HepG2 (cell line): Measurements from ENCODE around the gene ABCC8. TPM values are rescaled to one million over a fixed set of nuclear protein-coding genes. Genes with fewer than 3 reads are reported as not detected.

Experiments used
- CCDC6 ChIP-seq: sonication (generic); formaldehyde crosslinking; IDR thresholded peaks from 2 replicates; pipeline ENCODE4 v1.8.1; 2022; ENCODE audit warnings: mild to moderate bottlenecking, missing genetic modification reagents, moderate library complexity
- DMAP1 ChIP-seq: IDR thresholded peaks from 2 replicates; pipeline ENCODE4 v1.6.1; 2016
- HDAC1 ChIP-seq: sonication (generic); formaldehyde crosslinking; IDR thresholded peaks from 2 replicates; pipeline ENCODE4 v1.5.1; 2020; ENCODE audit warnings: mild to moderate bottlenecking, missing genetic modification reagents
- HHEX ChIP-seq: IDR thresholded peaks from 2 replicates; pipeline ENCODE4 v1.6.1; 2016; ENCODE audit warnings: control low read depth
- HNRNPUL1 ChIP-seq: fragments of 200-400 bp; formaldehyde crosslinking; IDR thresholded peaks from 2 replicates; pipeline ENCODE4 v1.6.1; 2017; ENCODE audit warnings: low read depth, mild to moderate bottlenecking, low read length, moderate library complexity
- IKZF1 ChIP-seq: fragments of 450-650 bp; IDR thresholded peaks from 2 replicates; pipeline ENCODE4 v1.7.1; 2016
- KDM4B ChIP-seq: sonication (generic); formaldehyde crosslinking; IDR thresholded peaks from 2 replicates; pipeline ENCODE4 v1.4.0; 2020; ENCODE audit warnings: missing genetic modification reagents
- KLF15 ChIP-seq: sonication (generic); formaldehyde crosslinking; IDR thresholded peaks from 2 replicates; pipeline ENCODE4 v1.8.1; 2023; ENCODE audit warnings: borderline replicate concordance, mild to moderate bottlenecking, inconsistent platforms, missing genetic modification reagents, mixed read lengths
- KLF16 ChIP-seq, 2 experiments: sonication (generic) in 1 of 2; formaldehyde crosslinking in 1 of 2; IDR thresholded peaks; 2 replicates each; pipeline versions ENCODE4 v1.6.1 to v1.8.0; 2016 to 2023; ENCODE audit warnings: missing genetic modification reagents in 2 of 2, missing compliant biosample characterization in 1 of 2
- MED1 ChIP-seq: sonication (generic); formaldehyde crosslinking; IDR thresholded peaks from 2 replicates; pipeline ENCODE4 v1.4.0; 2020; ENCODE audit warnings: missing genetic modification reagents
- MED13 ChIP-seq: sonication (generic); formaldehyde crosslinking; IDR thresholded peaks from 2 replicates; pipeline ENCODE4 v1.5.0; 2020; ENCODE audit warnings: missing genetic modification reagents
- MED8 ChIP-seq: sonication (generic); formaldehyde crosslinking; IDR thresholded peaks from 2 replicates; pipeline ENCODE4 v1.8.1; 2023; ENCODE audit warnings: mild to moderate bottlenecking, missing genetic modification reagents; ENCODE audit not compliant: insufficient replicate concordance
- PITX1 ChIP-seq: sonication (generic); formaldehyde crosslinking; IDR thresholded peaks from 2 replicates; pipeline ENCODE4 v1.5.1; 2020; ENCODE audit warnings: mild to moderate bottlenecking, missing genetic modification reagents
- RBM39 ChIP-seq: fragments of 200-400 bp; formaldehyde crosslinking; IDR thresholded peaks from one replicate; pipeline ENCODE4 v1.6.1; 2018; ENCODE audit warnings: antibody characterized with exemption, mild to moderate bottlenecking, low read depth, low read length; ENCODE audit not compliant: poor library complexity, severe bottlenecking
- RFXANK ChIP-seq: IDR thresholded peaks from 2 replicates; pipeline ENCODE4 v1.6.1; 2016
- RXRA ChIP-seq: sonication (generic); formaldehyde crosslinking; IDR thresholded peaks from 2 replicates; pipeline ENCODE4 v1.5.1; 2020; ENCODE audit warnings: missing genetic modification reagents
- SP1 ChIP-seq, 2 experiments: fragments of 450-650 bp in 1 of 2; sonication (generic) in 1 of 2; formaldehyde crosslinking in 1 of 2; IDR thresholded peaks; 2 replicates each; pipeline versions ENCODE4 v1.4.0 to v1.6.1; 2016 to 2020; ENCODE audit warnings: missing genetic modification reagents in 1 of 2
- ZFP36L2 ChIP-seq: sonication (generic); formaldehyde crosslinking; IDR thresholded peaks from 2 replicates; pipeline ENCODE4 v1.4.0; 2020; ENCODE audit warnings: missing genetic modification reagents
- ZKSCAN1 ChIP-seq: fragments of 150-350 bp; IDR thresholded peaks from 2 replicates; pipeline ENCODE4 v1.6.1; 2014; ENCODE audit warnings: low read length
- ZNF367 ChIP-seq: sonication (generic); formaldehyde crosslinking; IDR thresholded peaks from 2 replicates; pipeline ENCODE4 v1.4.0; 2020; ENCODE audit warnings: missing genetic modification reagents, borderline replicate concordance
- ZNF781 ChIP-seq: sonication (generic); formaldehyde crosslinking; IDR thresholded peaks from 2 replicates; pipeline ENCODE4 v1.5.1; 2020; ENCODE audit warnings: borderline replicate concordance, mild to moderate bottlenecking, missing genetic modification reagents; ENCODE audit errors: not compliant biosample characterization
- polyA plus RNA-seq, 8 experiments: library from polyadenylated mRNA; depleted of rRNA in 3 of 8; stranded (reverse) in 7 of 8; unstranded in 1 of 8; fragments of >200 nt; fragmentation: Illumina TruSeq in 4 of 8; extraction: Trizol in 4 of 8; gene quantifications; 2 replicates each; pipeline versions ENCODE4 v1.2.1 to v1.2.3, GENCODE V29; 2011 to 2016; ENCODE audit warnings: low read depth in 4 of 8, missing spikeins in 1 of 8, mixed read lengths in 1 of 8; ENCODE audit not compliant: insufficient read depth in 1 of 8
- total RNA-seq, 5 experiments: library from RNA; depleted of rRNA; stranded (reverse); fragments of >200 nt; fragmentation: Illumina TruSeq; extraction: Trizol; gene quantifications; 2 replicates each; pipeline ENCODE4 v1.2.3, GENCODE V29; 2016; ENCODE audit warnings: low read depth in 1 of 5
- TF ChIP-seq, protein P1 (sequence below): sonication (generic); formaldehyde crosslinking; IDR thresholded peaks from 2 replicates; pipeline ENCODE4 v1.4.0; 2020; ENCODE audit warnings: missing genetic modification reagents
- TF ChIP-seq, protein P2 (sequence below): sonication (generic); formaldehyde crosslinking; IDR thresholded peaks from 2 replicates; pipeline ENCODE4 v1.5.0; 2020; ENCODE audit warnings: mild to moderate bottlenecking, missing genetic modification reagents
- TF ChIP-seq, protein P3 (sequence below): sonication (generic); formaldehyde crosslinking; IDR thresholded peaks from 2 replicates; pipeline ENCODE4 v1.8.1; 2023; ENCODE audit warnings: mild to moderate bottlenecking, inconsistent platforms, moderate library complexity, missing genetic modification reagents, borderline replicate concordance

ABCC8 gene
- total and polyA plus RNA-seq, 2 of the 13 experiments (the other 11 are each of a cell fraction or from before 2014, with no cell fraction given): not detected

DNA sequence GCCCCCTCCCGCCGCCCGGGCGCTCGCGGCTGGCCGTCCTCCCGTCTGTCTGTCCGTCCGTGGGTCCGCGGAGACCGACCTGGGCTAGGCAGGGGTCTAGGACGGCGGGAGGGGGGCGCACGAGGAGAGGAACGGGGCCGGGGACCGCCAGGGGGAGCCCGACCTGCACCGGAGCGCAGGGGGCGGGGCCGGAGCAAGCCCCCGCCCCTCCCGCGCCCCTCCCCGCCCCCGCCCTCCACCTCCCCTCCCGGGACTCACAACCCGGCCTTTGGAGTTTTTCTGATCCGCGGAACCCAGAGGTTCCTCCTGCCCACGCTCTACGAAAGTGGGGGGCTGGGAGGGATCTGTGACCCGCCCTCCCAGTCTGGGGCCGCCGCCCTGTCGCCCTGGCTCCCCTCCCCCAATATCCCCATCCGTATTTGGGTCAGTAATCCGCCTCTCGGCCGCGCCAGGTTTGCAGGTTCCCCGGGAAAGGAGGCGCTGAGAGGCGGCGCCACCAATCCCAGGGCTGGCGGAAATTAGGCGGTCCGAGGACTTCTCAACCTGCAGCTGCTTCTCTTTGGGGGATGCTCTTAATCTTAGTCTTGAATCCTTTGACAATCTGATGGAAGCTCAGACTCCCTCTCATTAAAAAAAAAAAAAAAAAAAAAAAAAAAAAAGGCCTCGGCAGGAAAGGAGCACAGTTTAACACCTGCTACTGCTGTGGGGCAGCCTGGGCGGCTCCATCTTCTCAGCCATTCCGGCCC lies 87.3 kb downstream of the ABCC8 start (continued):
- TF ChIP-seq, protein P1, sequence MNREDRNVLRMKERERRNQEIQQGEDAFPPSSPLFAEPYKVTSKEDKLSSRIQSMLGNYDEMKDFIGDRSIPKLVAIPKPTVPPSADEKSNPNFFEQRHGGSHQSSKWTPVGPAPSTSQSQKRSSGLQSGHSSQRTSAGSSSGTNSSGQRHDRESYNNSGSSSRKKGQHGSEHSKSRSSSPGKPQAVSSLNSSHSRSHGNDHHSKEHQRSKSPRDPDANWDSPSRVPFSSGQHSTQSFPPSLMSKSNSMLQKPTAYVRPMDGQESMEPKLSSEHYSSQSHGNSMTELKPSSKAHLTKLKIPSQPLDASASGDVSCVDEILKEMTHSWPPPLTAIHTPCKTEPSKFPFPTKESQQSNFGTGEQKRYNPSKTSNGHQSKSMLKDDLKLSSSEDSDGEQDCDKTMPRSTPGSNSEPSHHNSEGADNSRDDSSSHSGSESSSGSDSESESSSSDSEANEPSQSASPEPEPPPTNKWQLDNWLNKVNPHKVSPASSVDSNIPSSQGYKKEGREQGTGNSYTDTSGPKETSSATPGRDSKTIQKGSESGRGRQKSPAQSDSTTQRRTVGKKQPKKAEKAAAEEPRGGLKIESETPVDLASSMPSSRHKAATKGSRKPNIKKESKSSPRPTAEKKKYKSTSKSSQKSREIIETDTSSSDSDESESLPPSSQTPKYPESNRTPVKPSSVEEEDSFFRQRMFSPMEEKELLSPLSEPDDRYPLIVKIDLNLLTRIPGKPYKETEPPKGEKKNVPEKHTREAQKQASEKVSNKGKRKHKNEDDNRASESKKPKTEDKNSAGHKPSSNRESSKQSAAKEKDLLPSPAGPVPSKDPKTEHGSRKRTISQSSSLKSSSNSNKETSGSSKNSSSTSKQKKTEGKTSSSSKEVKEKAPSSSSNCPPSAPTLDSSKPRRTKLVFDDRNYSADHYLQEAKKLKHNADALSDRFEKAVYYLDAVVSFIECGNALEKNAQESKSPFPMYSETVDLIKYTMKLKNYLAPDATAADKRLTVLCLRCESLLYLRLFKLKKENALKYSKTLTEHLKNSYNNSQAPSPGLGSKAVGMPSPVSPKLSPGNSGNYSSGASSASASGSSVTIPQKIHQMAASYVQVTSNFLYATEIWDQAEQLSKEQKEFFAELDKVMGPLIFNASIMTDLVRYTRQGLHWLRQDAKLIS (CRISPR knock-in tag): no peak
- TF ChIP-seq HHEX (CRISPR knock-in tag): no peak
- no peak for TF ChIP-seq MED8
- TF ChIP-seq CCDC6 (CRISPR knock-in tag): no peak
- no peak for TF ChIP-seq IKZF1
- TF ChIP-seq HDAC1 (CRISPR knock-in tag): no peak; the same call in 1 of the 2 replicates
- no peak for TF ChIP-seq ZNF367 (CRISPR knock-in tag)
- TF ChIP-seq ZKSCAN1: no peak
- no peak for TF ChIP-seq RBM39
- 0 out of 2 replicates have a peak, but pooled peaks have one; percentile 15 for TF ChIP-seq KDM4B (CRISPR knock-in tag)
- TF ChIP-seq MED1 (CRISPR knock-in tag): no peak
- TF ChIP-seq HNRNPUL1: no peak
- no peak for TF ChIP-seq MED13 (CRISPR knock-in tag)
- no peak for TF ChIP-seq RXRA (CRISPR knock-in tag)
- 0 out of 4 replicates have a peak, but pooled peaks of 1 of the 2 experiments have one; percentile 31 for TF ChIP-seq KLF16 (CRISPR knock-in tag; IDR thresholded peaks at IDR 0.05)
- TF ChIP-seq, protein P2, sequence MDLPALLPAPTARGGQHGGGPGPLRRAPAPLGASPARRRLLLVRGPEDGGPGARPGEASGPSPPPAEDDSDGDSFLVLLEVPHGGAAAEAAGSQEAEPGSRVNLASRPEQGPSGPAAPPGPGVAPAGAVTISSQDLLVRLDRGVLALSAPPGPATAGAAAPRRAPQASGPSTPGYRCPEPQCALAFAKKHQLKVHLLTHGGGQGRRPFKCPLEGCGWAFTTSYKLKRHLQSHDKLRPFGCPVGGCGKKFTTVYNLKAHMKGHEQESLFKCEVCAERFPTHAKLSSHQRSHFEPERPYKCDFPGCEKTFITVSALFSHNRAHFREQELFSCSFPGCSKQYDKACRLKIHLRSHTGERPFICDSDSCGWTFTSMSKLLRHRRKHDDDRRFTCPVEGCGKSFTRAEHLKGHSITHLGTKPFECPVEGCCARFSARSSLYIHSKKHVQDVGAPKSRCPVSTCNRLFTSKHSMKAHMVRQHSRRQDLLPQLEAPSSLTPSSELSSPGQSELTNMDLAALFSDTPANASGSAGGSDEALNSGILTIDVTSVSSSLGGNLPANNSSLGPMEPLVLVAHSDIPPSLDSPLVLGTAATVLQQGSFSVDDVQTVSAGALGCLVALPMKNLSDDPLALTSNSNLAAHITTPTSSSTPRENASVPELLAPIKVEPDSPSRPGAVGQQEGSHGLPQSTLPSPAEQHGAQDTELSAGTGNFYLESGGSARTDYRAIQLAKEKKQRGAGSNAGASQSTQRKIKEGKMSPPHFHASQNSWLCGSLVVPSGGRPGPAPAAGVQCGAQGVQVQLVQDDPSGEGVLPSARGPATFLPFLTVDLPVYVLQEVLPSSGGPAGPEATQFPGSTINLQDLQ (CRISPR knock-in tag): no peak
- TF ChIP-seq KLF15 (CRISPR knock-in tag): no peak
- TF ChIP-seq SP1 (IDR thresholded peaks at IDR 0.05): no peak
- TF ChIP-seq SP1 (CRISPR knock-in tag; IDR thresholded peaks at IDR 0.05): peak; percentile 83
- no peak for TF ChIP-seq RFXANK (CRISPR knock-in tag)
- TF ChIP-seq ZFP36L2: no peak
- no peak for TF ChIP-seq DMAP1 (CRISPR knock-in tag)
- TF ChIP-seq, protein P3, sequence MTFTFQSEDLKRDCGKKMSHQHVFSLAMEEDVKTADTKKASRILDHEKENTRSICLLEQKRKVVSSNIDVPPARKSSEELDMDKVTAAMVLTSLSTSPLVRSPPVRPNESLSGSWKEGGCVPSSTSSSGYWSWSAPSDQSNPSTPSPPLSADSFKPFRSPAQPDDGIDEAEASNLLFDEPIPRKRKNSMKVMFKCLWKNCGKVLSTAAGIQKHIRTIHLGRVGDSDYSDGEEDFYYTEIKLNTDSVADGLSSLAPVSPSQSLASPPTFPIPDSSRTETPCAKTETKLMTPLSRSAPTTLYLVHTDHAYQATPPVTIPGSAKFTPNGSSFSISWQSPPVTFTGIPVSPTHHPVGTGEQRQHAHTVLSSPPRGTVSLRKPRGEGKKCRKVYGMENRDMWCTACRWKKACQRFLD (CRISPR knock-in tag): no peak
- no peak for TF ChIP-seq ZNF781 (CRISPR knock-in tag)
- TF ChIP-seq PITX1 (CRISPR knock-in tag): no peak; the same call in 1 of the 2 replicates
